Sigmoid colon (tissue), 7 donors: ENCODE results near the gene STAMBPL1. TPM values are rescaled to one million over a fixed set of nuclear protein-coding genes. Genes with fewer than 3 reads are reported as not detected.
A peak's percentile ranks its signal among the peaks of the same experiment; 100 is the strongest.

Experiments
- DNase-seq: peaks from one replicate; pipeline ENCODE4 v3.0.0-alpha.2; 2019
- H3K27ac ChIP-seq, 4 donors: fragments of 200-600 bp; sonication (generic); one replicate each; pipeline ENCODE4 v1.5.1; 2016 to 2019; ENCODE audit warnings: mild to moderate bottlenecking in 1 of 4
- H3K27me3 ChIP-seq, 3 donors: fragments of 200-600 bp; sonication (generic); one replicate each; pipeline ENCODE4 v1.5.1; 2019; ENCODE audit warnings: mild to moderate bottlenecking in 1 of 3
- H3K36me3 ChIP-seq, 4 donors: fragments of 200-600 bp; sonication (generic); one replicate each; pipeline ENCODE4 v1.5.1; 2016 to 2019
- H3K4me1 ChIP-seq, 4 donors: fragments of 200-600 bp; sonication (generic); one replicate each; pipeline ENCODE4 v1.5.1; 2017 to 2019
- H3K4me3 ChIP-seq, 4 donors: fragments of 200-600 bp; sonication (generic); one replicate each; pipeline ENCODE4 v1.5.1; 2017 to 2019; ENCODE audit warnings: mild to moderate bottlenecking in 2 of 4, moderate library complexity in 1 of 4
- H3K9me3 ChIP-seq, 4 donors: fragments of 200-600 bp in 3 of 4; sonication (generic) in 3 of 4; one replicate each; pipeline versions ENCODE4 v1.5.1 to v1.6.1; 2013 to 2019
- EP300 ChIP-seq, 4 donors: sonication (generic); formaldehyde crosslinking; IDR thresholded peaks; one replicate each; pipeline ENCODE4 v1.6.1; 2017; ENCODE audit warnings: antibody characterized with exemption in 4 of 4
- POLR2A ChIP-seq, 2 donors: fragments of 450-650 bp; IDR thresholded peaks; one replicate each; pipeline ENCODE4 v1.6.1; 2016; ENCODE audit warnings: antibody characterized with exemption in 2 of 2, mild to moderate bottlenecking in 2 of 2, moderate library complexity in 2 of 2
- POLR2AphosphoS5 ChIP-seq, 4 donors: sonication (generic); formaldehyde crosslinking; IDR thresholded peaks; one replicate each; pipeline ENCODE4 v1.6.1; 2017; ENCODE audit warnings: antibody characterized with exemption in 4 of 4
- WGBS, 2 donors: extraction: QIAGEN DNeasy Blood & Tissue Kit; methylation state at CpG; one replicate each; pipeline ENCODE4 v1.1.7; 2013; 5-methylcytosine and 5-hydroxymethylcytosine counted together
- intact Hi-C: fragments of 100-400 bp; cut with DNase I; formaldehyde crosslinking; loops from one replicate; pipeline ENCODE4 v1.15.1; 2023
- polyA plus RNA-seq, 3 donors: library from polyadenylated mRNA; stranded (reverse); fragments of 200-250 nt; gene quantifications; one replicate each; pipeline ENCODE4 v1.2.3, GENCODE V29; 2013
- total RNA-seq, 4 donors: library from RNA; depleted of rRNA; stranded (reverse); fragments of >200 nt; gene quantifications; one replicate each; pipeline ENCODE4 v1.1.0, GENCODE V29; 2016
- TF ChIP-seq, protein P1 (sequence below), 4 experiments: fragments of 450-650 bp in 3 of 4; fragments of 200-600 bp in 1 of 4; IDR thresholded peaks; one replicate each; pipeline ENCODE4 v1.5.1; 2016 to 2019; ENCODE audit warnings: antibody characterized with exemption in 4 of 4, mild to moderate bottlenecking in 3 of 4, moderate library complexity in 2 of 4
- donor health status: healthy with polysubstance abuse.
- donor health status: Bipolar disorder and iron deficiency.
- donor health status: healthy.

STAMBPL1 gene
- total and polyA plus RNA-seq, 7 donors = 9.0 to 29.6 (median 11.0) TPM

DNA sequence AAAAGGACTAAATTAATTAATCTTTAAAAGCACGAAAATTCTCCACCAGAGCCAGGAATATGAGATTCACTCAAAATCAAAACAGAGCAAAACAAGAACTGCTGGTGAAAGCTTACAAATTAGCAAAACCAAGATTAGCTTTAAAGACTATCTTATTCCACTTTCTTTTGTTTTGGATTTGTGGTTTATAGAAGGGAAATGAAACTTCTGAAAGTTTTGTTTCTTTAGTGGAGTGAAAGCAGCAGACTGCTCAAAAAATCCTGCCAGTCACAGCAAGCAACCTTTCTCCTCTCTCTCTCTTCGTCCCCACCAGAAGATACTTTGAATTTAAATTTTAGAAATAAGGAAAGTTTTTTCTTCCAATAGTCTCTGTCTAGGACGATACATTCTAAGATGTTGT lies 64.8 kb downstream of the STAMBPL1 start:
- intact Hi-C loops = no loop called here

DNA sequence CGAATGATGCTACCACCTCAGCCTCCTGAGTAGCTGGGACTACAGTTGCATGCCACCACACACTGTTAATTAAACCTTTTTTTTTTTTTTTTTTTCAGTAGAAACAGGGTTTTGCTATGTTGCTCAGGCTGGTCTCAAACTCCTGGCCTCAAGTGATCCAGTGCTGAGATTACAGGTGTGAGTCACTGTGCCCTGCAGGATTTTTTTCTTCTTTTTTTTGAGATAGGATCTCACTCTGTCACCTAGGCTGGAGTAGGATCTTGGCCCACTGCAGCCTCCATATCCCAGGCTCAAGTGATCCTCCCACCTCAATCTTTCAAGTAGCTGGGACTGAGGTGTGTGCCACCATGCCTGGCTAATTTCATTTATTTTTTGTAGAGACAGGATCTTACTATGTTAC lies 66.2 kb downstream of the STAMBPL1 start:
- TF ChIP-seq POLR2A (IDR thresholded peaks at IDR 0.05) (no peak), EP300 (IDR thresholded peaks at IDR 0.05) (no peak), POLR2AphosphoS5 (IDR thresholded peaks at IDR 0.05) (no peak)
- TF ChIP-seq, protein P1, sequence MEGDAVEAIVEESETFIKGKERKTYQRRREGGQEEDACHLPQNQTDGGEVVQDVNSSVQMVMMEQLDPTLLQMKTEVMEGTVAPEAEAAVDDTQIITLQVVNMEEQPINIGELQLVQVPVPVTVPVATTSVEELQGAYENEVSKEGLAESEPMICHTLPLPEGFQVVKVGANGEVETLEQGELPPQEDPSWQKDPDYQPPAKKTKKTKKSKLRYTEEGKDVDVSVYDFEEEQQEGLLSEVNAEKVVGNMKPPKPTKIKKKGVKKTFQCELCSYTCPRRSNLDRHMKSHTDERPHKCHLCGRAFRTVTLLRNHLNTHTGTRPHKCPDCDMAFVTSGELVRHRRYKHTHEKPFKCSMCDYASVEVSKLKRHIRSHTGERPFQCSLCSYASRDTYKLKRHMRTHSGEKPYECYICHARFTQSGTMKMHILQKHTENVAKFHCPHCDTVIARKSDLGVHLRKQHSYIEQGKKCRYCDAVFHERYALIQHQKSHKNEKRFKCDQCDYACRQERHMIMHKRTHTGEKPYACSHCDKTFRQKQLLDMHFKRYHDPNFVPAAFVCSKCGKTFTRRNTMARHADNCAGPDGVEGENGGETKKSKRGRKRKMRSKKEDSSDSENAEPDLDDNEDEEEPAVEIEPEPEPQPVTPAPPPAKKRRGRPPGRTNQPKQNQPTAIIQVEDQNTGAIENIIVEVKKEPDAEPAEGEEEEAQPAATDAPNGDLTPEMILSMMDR (IDR thresholded peaks at IDR 0.05) = no peak
- Histone ChIP-seq H3K4me3 (peak overlapping the region in 2 of 4 donors; percentile 6), H3K27ac (peak overlapping the region; percentile 71 to 97 (median 95)), H3K27me3 (no peaks in the 10 kb centered on the region), H3K9me3 (no peaks in the 10 kb centered on the region), H3K4me1 (peaks cover 0 to 81% (median 69%) of the 10 kb centered on the region in 4 donors), H3K36me3 (peaks cover 33 to 75% (median 48%) of the 10 kb centered on the region in 4 donors)
- 93 to 96% methylated on average over 1 of the region's 1 CpG for WGBS, 2 donors
- DNase-seq = no peak
- intact Hi-C loops = no loop called here

More for the DNA sequence above, 64.8 kb downstream of the STAMBPL1 start:
- TF ChIP-seq POLR2AphosphoS5 (IDR thresholded peaks at IDR 0.05) = peak in 1 of 4 donors; percentile 1
- TF ChIP-seq, protein P1 (IDR thresholded peaks at IDR 0.05) = no peak
- Histone ChIP-seq H3K27me3 (no peaks in the 10 kb centered on the region), H3K4me1 (peaks cover 0 to 89% (median 76%) of the 10 kb centered on the region in 4 donors), H3K27ac (peak overlapping the region; percentile 71 to 97 (median 95)), H3K4me3 (no peak overlapping the region), H3K36me3 (peaks cover 43 to 89% (median 59%) of the 10 kb centered on the region in 4 donors), H3K9me3 (no peaks in the 10 kb centered on the region)
- no peak for DNase-seq
- WGBS, 2 donors = 58 to 82% methylated on average over 3 of the region's 3 CpGs

DNA sequence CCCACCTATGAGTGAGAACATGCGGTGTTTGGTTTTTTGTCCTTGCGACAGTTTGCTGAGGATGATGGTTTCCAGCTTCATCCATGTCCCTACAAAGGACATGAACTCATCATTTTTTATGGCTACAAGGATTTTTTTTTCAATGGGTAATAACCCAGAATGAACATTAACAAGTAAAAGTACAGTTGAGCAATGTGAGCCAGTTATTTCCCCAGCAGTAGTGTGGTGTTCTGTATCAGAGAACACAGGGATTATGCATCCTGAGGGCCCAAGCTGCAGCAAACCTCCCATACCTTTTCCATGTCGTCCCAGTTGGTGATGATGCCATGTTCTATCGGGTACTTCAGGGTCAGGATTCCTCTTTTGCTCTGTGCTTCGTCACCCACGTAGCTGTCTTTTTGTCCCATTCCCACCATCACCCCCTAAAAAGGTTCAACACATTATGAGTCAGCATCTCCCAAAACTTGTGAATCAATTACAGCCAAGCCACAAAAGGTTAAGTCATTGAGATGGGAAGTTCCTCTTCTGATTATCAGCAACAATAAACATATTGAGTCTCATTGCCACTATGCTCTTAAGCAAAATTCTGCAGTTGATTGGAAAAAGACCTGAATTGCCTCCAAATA lies 67.0 kb downstream of the STAMBPL1 start:
- Histone ChIP-seq H3K4me1 (peaks cover 0 to 74% (median 60%) of the 10 kb centered on the region in 4 donors), H3K27ac (peak overlapping the region; percentile 93 to 97 (median 95)), H3K9me3 (no peaks in the 10 kb centered on the region), H3K4me3 (peak overlapping the region in 3 of 4 donors; percentile 1 to 67 (median 63)), H3K36me3 (peaks cover 29 to 66% (median 40%) of the 10 kb centered on the region in 4 donors), H3K27me3 (no peaks in the 10 kb centered on the region)
- intact Hi-C loops = no loop called here
- 87 to 95% methylated on average over 5 to 6 of the region's 6 CpGs for WGBS, 2 donors
- no peak for DNase-seq
- TF ChIP-seq, protein P1 (IDR thresholded peaks at IDR 0.05) = no peak
- TF ChIP-seq EP300 (IDR thresholded peaks at IDR 0.05) = peak in 1 of 4 donors; percentile 34
- TF ChIP-seq POLR2AphosphoS5 (IDR thresholded peaks at IDR 0.05) = peak in 3 of 4 donors; percentile 38 to 66 (median 51)

DNA sequence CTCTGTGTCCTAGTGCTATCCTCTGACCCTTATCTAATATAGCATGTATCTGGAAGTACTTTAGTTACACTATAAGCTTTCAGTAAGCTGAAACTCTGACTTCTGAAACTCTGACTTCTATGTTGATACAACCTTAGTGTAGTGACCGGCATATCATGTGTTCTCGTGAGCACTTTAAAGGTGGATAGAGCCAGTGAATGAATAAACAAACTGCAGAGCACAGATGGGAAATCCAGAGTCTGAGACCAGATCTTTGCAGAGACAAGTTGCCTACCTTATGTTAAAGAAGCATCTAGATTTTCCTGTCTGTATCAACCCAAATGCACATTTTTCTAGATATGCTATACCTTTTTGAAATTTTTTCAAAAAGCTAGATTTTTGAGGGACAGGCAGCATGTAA lies 69.0 kb downstream of the STAMBPL1 start:
- WGBS, 2 donors = 86 to 87% methylated on average over 2 of the region's 2 CpGs
- peak overlapping the region; percentile 50 to 67 (median 58) for H3K4me3 ChIP-seq

More for the DNA sequence above, 69.0 kb downstream of the STAMBPL1 start:
- Histone ChIP-seq H3K36me3 (peaks cover 19 to 47% (median 22%) of the 10 kb centered on the region in 4 donors), H3K9me3 (no peaks in the 10 kb centered on the region), H3K4me1 (peaks cover 0 to 74% (median 55%) of the 10 kb centered on the region in 4 donors), H3K27ac (peak overlapping the region; percentile 93 to 97 (median 95)), H3K27me3 (no peaks in the 10 kb centered on the region)
- TF ChIP-seq, protein P1 (IDR thresholded peaks at IDR 0.05) = no peak
- TF ChIP-seq POLR2AphosphoS5 (IDR thresholded peaks at IDR 0.05) = peak in 3 of 4 donors; percentile 44 to 80 (median 61)
- peak in 1 of 4 donors; percentile 32 for TF ChIP-seq EP300 (IDR thresholded peaks at IDR 0.05)
- TF ChIP-seq POLR2A (IDR thresholded peaks at IDR 0.05) = no peak
- intact Hi-C loops = no loop called here
- no peak for DNase-seq
